NCI-H2196 treated with DMSO at 0.1 percent for 48 hours (cell line): ENCODE results near the gene PCCA.
"Not testable (repeated sequence)": the region's sequence is repeated elsewhere in the genome, so short reads cannot be mapped to it uniquely, and the experiment has no call there.

ENCODE experiments used
- DNase-seq: peaks from one replicate; lab custom pipeline; 2025; ENCODE audit not compliant: unreplicated experiment; lab: John Stamatoyannopoulos, UW

Gene PCCA

DNA sequence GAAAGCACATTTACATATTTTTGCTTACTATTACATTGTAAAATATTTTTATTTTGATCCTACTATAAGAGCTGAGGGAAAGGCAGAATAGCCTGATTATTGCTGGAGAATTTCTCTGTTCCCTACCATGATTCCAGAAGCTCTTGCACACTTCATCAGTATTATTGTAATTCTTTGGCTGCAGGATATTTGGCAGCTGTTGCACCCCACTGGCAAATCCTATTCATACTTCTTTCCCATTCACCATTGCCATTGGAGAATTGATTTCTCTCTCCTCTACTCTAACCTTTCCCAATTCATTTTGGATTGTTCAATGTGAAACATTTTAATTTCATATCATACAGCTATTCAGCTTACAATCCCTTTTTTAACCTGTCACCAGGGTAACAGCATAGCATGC, 261.7 kb downstream of the PCCA start:
- DNase-seq, result no peak

DNA sequence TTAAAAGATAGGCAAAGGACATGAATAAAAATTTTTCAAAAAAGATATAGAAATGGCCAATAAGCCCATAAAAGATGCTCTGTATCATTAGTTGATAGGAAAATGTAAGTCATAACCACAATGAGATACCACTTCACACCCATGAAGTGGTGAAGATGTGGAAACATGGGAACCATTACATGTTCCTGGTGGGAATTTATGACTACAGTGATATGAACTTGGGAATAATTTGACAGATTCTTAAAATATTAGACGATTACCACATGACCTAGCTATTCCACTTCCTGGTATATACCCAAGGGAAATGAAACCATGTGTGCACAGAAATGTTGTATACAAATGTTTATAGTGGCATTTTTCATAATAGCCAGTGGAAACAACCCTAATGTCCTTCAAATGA, 267.5 kb downstream of the PCCA start:
- no peak for DNase-seq

DNA sequence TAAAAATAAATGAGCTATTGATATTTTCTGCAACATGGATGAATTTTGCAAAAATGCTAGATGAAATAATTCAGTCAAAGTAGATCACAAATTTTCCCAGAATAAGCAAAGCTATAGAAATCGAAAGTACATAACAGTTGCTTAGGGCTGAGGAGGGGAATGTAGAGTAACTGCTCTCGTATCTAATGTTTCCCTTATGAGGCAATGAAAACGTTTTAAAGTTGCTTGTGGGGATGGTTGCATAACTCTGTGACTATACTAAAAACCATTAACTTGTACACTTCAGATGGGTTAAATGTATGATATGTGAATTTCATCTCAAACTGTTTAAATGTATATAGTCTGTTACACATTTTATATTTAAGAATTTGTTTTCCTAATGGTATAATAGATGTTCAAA, 268.0 kb downstream of the PCCA start:
- DNase-seq, result no peak

DNA sequence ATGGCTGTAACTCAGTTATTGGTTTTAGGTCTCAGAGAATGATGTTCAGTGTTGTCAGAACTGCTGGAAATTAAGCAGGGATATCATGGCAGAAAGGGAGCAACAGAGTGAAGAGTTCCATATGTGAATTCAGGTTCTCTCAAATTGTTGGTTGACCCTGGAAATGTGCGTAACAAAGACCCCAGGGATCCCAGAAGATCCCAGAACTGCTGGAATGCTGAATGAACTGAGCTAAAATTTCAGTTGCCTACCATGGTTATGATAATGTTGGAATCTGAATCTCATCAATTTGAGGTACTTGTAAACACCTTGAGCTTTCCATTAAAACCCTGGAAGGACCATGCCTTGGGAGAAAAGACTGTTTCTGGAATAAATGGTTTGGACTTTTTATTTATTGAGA, 268.9 kb downstream of the PCCA start:
- no peak for DNase-seq

GRCh38 chr13:100361504-100361903, 272.6 kb downstream of the PCCA start:
- no peak for DNase-seq

DNA sequence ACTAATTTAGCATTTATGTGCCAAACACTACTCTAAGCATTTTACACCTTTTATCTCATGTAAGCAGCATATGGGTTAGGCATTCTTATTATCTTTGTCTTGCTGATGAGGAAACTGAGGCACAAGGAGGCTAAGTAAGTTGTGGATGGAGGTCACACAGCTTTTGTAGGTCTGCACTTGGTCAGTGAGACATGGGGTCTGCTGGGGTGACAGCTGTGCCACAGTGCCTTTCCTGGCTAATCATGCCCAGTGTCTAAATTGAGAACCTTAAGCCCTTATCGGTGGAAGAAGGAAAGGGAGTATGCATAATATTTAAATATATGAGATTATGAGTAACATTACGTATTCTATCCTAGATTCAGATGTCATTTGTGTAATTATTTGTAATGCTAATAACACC, 273.5 kb downstream of the PCCA start:
- no peak for DNase-seq

DNA sequence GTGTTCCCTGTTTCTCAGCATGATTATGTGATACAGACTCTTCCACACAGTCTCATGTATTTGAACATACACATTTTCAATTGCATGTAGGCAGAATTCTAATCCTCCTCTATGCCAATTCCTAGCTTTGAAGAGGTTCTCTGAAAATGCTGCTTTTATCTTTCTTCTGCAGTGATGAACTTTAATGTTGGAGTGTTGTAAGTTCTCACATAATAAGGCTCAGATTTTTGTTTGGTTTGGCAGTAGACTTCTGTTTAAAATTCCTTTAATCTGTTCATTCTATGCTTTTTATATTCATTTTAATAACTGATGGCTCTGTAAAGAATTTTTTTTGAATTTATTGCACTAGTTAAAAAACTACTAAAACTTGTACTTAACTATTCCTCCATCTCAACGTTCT, 273.9 kb downstream of the PCCA start:
- no peak for DNase-seq

GRCh38 chr13:100363285-100363711, 274.4 kb downstream of the PCCA start:
- DNase-seq, result no peak

GRCh38 chr13:100363874-100364273, 275.0 kb downstream of the PCCA start:
- DNase-seq, result no peak

DNA sequence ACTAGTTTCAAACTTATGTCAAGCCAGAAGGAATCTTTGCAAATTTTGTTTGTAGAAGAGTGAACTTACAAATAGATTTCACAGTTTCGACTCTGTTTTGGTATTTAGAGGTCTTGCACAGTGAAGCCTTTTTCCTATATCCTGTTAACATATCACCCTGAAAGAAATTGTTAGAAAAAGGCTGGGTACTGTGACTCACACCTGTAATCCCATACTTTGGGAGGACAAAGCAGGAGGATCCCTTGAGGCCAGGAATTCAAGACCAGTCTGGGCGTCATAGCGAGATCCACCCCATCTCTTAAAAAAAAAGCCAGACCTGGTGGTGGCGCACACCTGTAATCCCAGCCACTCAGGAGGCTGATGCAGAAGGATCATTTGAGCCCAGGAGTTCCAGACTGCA, 275.7 kb downstream of the PCCA start:
- DNase-seq, result no peak

DNA sequence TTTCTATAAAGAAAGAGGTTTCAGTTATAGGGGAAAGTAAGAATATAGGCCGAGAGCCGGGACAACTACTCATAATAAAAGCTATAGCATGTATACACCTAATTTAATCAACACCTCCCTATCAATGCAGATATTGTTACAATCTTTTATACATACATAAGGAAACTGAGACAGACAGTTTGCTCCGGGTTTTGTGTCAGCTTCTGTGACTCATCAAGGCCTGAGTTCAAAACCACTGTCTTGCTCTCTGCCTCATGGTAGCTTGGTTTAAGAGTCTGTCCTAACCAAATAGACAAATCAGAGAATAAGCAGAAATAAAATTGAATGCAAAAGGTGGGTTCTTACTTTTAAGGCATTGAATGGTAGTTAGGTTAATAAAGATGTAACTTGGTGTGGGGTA, 276.8 kb downstream of the PCCA start:
- DNase-seq, result no peak

- no peak for DNase-seq
Observed at GRCh38 chr13:100378533-100378932, 289.6 kb downstream of the PCCA start.

DNA sequence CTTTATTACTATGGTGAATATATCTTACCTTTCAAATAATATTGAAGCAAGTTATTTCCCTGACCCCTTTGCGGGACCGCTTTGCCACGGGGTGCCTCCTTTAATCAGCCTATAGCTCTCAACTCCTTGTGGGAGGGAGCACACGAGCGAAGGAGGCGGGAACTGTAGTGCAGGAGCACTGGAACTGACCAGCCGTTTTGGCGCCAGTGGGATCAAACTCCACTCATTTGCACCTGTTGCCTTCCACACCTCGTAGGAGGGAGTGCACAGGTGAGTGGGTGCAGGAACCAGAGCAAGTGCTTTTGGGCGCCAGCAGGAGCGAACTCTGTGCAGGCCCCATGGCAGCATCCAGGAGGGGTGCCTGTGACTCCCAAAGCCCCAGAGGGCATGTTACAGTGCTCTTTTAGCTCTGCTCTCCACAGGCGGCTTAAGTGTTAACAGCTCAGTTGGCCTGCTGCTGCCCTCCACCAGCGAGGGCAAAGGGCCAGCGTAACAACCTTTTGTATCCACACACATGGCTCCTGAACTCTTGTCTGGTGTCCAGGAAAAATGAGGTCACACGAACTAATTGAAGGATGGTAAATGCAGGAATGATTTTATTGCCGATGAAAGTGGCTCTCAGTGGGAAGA, 292.8 kb downstream of the PCCA start:
- DNase-seq, result no peak

GRCh38 chr13:100382785-100383184, 293.9 kb downstream of the PCCA start:
- DNase-seq, result no peak

- DNase-seq, result no peak
Observed at GRCh38 chr13:100387416-100387815, 298.5 kb downstream of the PCCA start.

DNA sequence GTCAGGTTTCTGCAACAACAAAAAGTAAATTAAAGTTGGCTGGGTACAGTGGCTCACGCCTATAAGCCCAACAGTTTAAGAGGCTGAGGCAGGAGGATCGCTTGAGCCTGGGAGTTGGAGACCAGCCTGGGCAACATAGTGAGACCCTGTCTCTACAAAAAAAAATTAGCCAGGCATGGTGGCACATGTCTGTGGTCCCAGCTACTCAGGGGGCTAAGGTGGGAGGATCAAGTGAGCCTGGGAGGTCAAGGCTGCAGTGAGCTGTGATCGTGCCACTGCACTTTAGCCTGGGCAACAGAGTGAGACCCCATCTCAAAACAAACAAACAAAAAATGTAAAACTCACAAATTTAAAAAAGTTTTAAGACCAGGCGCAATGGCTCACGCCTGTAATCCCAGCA, 299.3 kb downstream of the PCCA start:
- not testable (repeated sequence) for DNase-seq

GRCh38 chr13:100388923-100389322, 300.0 kb downstream of the PCCA start:
- DNase-seq, result no peak

GRCh38 chr13:100389617-100390016, 300.7 kb downstream of the PCCA start:
- DNase-seq, result no peak

DNA sequence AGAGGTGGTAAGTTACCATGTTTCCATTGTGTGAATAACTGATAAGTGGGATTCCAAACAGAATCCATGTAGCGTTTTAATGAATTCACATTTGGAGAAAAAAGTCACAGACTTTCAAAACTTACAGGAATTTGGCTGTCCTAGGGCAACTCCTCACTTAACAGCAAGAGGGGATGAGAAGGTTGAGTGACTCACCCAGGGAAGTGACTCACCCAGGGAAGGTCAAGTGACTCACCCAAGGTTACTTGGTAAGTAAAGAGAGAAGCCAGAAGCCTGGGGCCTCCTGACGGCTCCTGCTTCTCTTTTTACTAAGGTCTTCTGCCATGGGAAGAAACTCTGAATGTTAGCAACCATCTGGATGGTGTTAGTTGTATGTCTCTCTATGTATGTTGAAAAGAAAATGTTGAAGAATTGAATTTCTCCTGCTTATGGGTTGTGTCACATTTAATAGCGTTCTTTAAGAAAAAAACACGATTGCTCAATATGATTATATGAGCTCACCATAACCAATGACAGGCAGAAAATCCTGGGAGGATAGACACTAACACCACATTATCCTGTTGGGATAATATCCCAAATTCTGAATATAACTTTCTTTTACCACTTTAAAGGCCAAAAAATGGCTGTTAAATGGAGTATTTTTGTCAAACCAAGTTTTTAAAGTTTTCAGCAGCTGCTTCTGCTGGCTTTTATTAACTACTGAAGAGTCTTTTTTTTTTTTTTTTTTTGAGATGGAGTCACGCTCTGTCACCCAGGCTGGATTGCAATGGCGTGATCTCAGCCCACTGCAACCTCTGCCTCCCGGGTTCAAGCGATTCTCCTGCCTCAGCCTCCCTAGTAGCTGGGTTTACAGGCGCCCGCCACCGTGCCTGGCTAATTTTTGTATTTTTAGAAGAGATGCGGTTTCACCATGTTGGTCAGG, 304.1 kb downstream of the PCCA start:
- no peak for DNase-seq

DNA sequence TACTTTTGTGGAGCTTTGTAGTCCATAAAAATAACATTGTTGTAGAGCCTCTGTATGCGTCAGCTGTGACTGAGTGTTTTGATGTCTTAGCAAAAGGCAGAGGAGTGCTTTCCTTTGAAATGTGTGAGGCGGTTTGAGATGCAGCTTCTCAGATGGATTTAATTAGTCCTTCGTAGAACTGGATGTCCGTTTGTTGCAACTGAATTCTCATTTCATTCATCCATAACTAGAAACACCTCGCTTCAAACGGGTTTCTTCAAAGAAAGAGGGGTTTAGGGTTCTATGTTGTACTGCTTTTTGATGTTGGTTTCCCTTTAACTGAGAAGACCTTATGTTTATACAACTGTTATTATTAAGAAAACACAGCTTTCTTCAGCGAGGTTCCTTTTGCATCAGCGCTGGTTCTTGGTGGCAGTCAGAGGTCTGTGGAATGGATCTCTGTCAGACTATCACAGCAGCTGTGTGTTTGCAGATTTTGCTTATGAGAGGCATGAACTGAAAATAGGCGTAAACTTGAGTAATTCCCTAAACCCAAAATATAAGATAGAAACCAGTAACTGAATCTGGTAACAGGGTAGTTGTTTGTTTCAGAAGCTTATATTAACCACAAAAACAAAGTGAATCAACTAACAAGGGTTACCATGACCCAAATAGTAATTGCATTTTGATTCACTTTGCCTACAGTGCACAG, 305.3 kb downstream of the PCCA start:
- no peak for DNase-seq

DNA sequence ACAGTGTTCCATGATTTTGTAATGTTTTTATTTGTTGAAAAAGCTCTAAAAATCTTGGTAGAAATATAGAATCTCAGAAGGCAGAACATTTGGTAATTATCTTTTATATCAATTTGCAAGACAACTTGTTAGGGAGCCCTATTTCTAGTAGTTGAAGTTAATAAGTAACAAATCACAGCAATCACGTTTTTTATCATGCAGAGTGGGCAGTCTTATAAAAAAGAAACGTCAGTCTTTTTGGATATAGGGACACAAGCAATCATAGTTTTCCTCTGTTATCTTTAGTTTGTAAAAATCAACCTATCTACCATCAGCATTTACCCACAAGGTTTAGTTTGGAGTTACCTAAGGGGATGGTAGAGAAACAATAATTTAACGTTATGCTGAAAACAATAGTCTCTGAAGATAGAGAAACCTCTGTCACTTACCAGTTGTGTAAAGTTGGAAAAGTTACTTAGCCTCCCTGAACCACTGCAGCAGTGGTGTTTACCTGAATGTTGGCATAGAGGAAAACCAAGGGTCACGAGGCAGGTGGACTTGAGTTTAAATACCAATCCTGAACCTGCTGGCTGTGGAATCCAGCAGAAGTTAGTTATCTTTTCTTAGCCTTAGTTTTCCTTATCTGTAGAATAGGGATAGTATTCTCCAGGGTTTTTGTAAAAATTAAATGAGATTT, 306.9 kb downstream of the PCCA start:
- DNase-seq, result no peak
